A549 (cell line): ENCODE data around the gene KSR1. TPM values are rescaled to one million over a fixed set of nuclear protein-coding genes. Genes with fewer than 3 reads are reported as not detected.

Source experiments
- ATAC-seq, 2 experiments: fragments of 200-7000 bp in 1 of 2; fragments of >200 bp in 1 of 2; cut with Nextera tagmentation in 1 of 2; cut with Tn5 transposase in 1 of 2; 3 replicates each; pipeline versions ENCODE4 v1.8.0 to v1.9.1; 2018 to 2020; ENCODE audit warnings: mild to moderate bottlenecking in 1 of 2, moderate library complexity in 1 of 2
- CTCF ChIA-PET: fragments of 300-600 bp; sonication (Branson Sonifier 250); formaldehyde crosslinking; extraction: SDS; loops from one replicate; lab custom pipeline; 2021; ENCODE audit warnings: antibody characterized with exemption, inconsistent platforms; lab: Yijun Ruan, JAX
- POLR2A ChIA-PET: fragments of 350-600 bp; formaldehyde crosslinking; extraction: SDS; loops from one replicate; lab custom pipeline; 2021; ENCODE audit warnings: antibody characterized with exemption, inconsistent platforms; lab: Yijun Ruan, JAX
- DNase-seq, 2 experiments: peaks; one replicate each; pipeline versions ENCODE4 v3.0.0 to v3.0.0-alpha.2; 2011 to 2016; ENCODE audit warnings: low read depth in 1 of 2, low spot score in 1 of 2
- FAIRE-seq: peaks from 2 replicates; lab custom pipeline; 2011; peaks lifted over from hg19 to GRCh38; lab: Jason Lieb, UNC
- H3K27ac ChIP-seq, 2 experiments: fragments of >200 bp; sonication (Bioruptor Twin); formaldehyde crosslinking; 3 replicates each; pipeline ENCODE4 v1.5.1; 2016 to 2017
- H3K4me1 ChIP-seq: fragments of >200 bp; sonication (Bioruptor Twin); formaldehyde crosslinking; 3 replicates; pipeline ENCODE4 v1.6.1; 2016
- H3K4me2 ChIP-seq: fragments of >200 bp; sonication (Bioruptor Twin); formaldehyde crosslinking; 3 replicates; pipeline ENCODE4 v1.6.1; 2016
- H3K4me3 ChIP-seq: fragments of >200 bp; sonication (Bioruptor Twin); formaldehyde crosslinking; 3 replicates; pipeline ENCODE4 v1.5.1; 2016
- H3K9me3 ChIP-seq: fragments of >200 bp; sonication (Bioruptor Twin); formaldehyde crosslinking; 3 replicates; pipeline ENCODE4 v1.6.1; 2016
- CBX2 ChIP-seq: fragments of 200-600 bp; sonication (generic); IDR thresholded peaks from 2 replicates; pipeline ENCODE4 v1.6.1; 2016; ENCODE audit warnings: low read depth, mild to moderate bottlenecking, borderline replicate concordance
- CEBPB ChIP-seq, 2 experiments: fragments of >200 bp in 1 of 2; sonication (Bioruptor Twin) in 1 of 2; formaldehyde crosslinking in 1 of 2; IDR thresholded peaks; 2 replicates each; pipeline ENCODE4 v1.6.1; 2012 to 2016
- CHD2 ChIP-seq: fragments of 150-350 bp; IDR thresholded peaks from 2 replicates; pipeline ENCODE4 v1.6.1; 2014; ENCODE audit warnings: low read length; ENCODE audit not compliant: partially characterized antibody
- EHF ChIP-seq: fragments of 250-450 bp; sonication (Bioruptor Pico); IDR thresholded peaks from 2 replicates; pipeline ENCODE4 v1.5.0; 2020; ENCODE audit warnings: mild to moderate bottlenecking
- EHMT2 ChIP-seq: fragments of 200-600 bp; sonication (generic); IDR thresholded peaks from 2 replicates; pipeline ENCODE4 v1.6.1; 2016; ENCODE audit warnings: antibody characterized with exemption, low read depth, mild to moderate bottlenecking, moderate library complexity
- EP300 ChIP-seq, 2 experiments: fragments of >200 bp; sonication (Bioruptor Twin); formaldehyde crosslinking; IDR thresholded peaks; 2 replicates in 1 of 2; 3 replicates in 1 of 2; pipeline ENCODE4 v1.6.1; 2016 to 2017
- FOXS1 ChIP-seq: fragments of 250-450 bp; sonication (Bioruptor Pico); IDR thresholded peaks from 2 replicates; pipeline ENCODE4 v1.5.0; 2020; ENCODE audit warnings: mild to moderate bottlenecking, moderate library complexity
- GATA3 ChIP-seq: IDR thresholded peaks from 2 replicates; pipeline ENCODE4 v1.6.1; 2012; ENCODE audit warnings: borderline replicate concordance
- HOXB5 ChIP-seq: fragments of 250-450 bp; sonication (Bioruptor Pico); IDR thresholded peaks from 2 replicates; pipeline ENCODE4 v1.5.0; 2020; ENCODE audit warnings: mild to moderate bottlenecking, moderate library complexity
- KDM1A ChIP-seq: fragments of 200-600 bp; sonication (generic); IDR thresholded peaks from 2 replicates; pipeline ENCODE4 v1.6.1; 2016; ENCODE audit warnings: low read depth, mild to moderate bottlenecking
- KDM5A ChIP-seq: fragments of 200-600 bp; sonication (generic); IDR thresholded peaks from 2 replicates; pipeline ENCODE4 v1.6.1; 2016; ENCODE audit warnings: antibody characterized with exemption, mild to moderate bottlenecking
- MAFK ChIP-seq: fragments of 450-650 bp; IDR thresholded peaks from 2 replicates; pipeline ENCODE4 v1.6.1; 2014; ENCODE audit not compliant: partially characterized antibody
- MYC ChIP-seq: IDR thresholded peaks from 2 replicates; pipeline ENCODE4 v1.6.1; 2012; ENCODE audit warnings: mild to moderate bottlenecking, inconsistent platforms, low read length, improper control_type of control experiment, borderline replicate concordance
- POLR2A ChIP-seq: IDR thresholded peaks from 2 replicates; pipeline ENCODE4 v1.6.1; 2012; ENCODE audit warnings: mild to moderate bottlenecking, low read length
- POLR2AphosphoS2 ChIP-seq: conservative IDR thresholded peaks from 2 replicates; pipeline ENCODE4 v1.6.1; 2012; ENCODE audit warnings: low read length, improper control_type of control experiment, inconsistent platforms
- RAD21 ChIP-seq, 2 experiments: fragments of >200 bp in 1 of 2; sonication (Bioruptor Twin) in 1 of 2; formaldehyde crosslinking in 1 of 2; IDR thresholded peaks in 1 of 2; conservative IDR thresholded peaks in 1 of 2; 2 replicates in 1 of 2; 3 replicates in 1 of 2; pipeline ENCODE4 v1.6.1; 2012 to 2018; ENCODE audit warnings: inconsistent platforms in 1 of 2
- RARB ChIP-seq: fragments of 250-450 bp; sonication (Bioruptor Pico); IDR thresholded peaks from 2 replicates; pipeline ENCODE4 v1.8.0; 2021; ENCODE audit warnings: mild to moderate bottlenecking, moderate library complexity
- RCOR1 ChIP-seq: fragments of 150-350 bp; IDR thresholded peaks from 2 replicates; pipeline ENCODE4 v1.6.1; 2014; ENCODE audit warnings: antibody characterized with exemption, low read length, low read depth
- RNF2 ChIP-seq: fragments of 200-600 bp; sonication (generic); IDR thresholded peaks from 2 replicates; pipeline ENCODE4 v1.6.1; 2016; ENCODE audit warnings: low read depth, mild to moderate bottlenecking, antibody characterized with exemption, moderate library complexity, borderline replicate concordance
- TP53 ChIP-seq: fragments of 250-450 bp; sonication (Bioruptor Pico); IDR thresholded peaks from 2 replicates; pipeline ENCODE4 v1.5.0; 2021; ENCODE audit warnings: mild to moderate bottlenecking, moderate library complexity
- ZC3H11A ChIP-seq: fragments of 450-650 bp; IDR thresholded peaks from 2 replicates; pipeline ENCODE4 v1.6.1; 2014; ENCODE audit warnings: antibody characterized with exemption, mild to moderate bottlenecking
- ZFP36 ChIP-seq: fragments of 450-650 bp; IDR thresholded peaks from 2 replicates; pipeline ENCODE4 v1.6.1; 2014; ENCODE audit warnings: borderline replicate concordance; ENCODE audit not compliant: partially characterized antibody
- ZNF302 ChIP-seq: fragments of 250-450 bp; sonication (Bioruptor Pico); IDR thresholded peaks from 2 replicates; pipeline ENCODE4 v1.9.0; 2021; ENCODE audit warnings: inconsistent platforms, mild to moderate bottlenecking, moderate library complexity
- WGBS: methylation state at CpG from one replicate; pipeline ENCODE4 v1.1.6; 2017; ENCODE audit errors: missing lambda C conversion rate; 5-methylcytosine and 5-hydroxymethylcytosine counted together
- polyA plus RNA-seq, 4 experiments: library from polyadenylated mRNA; depleted of rRNA in 3 of 4; stranded (reverse); fragments of >200 nt; fragmentation: RNase III in 1 of 4; extraction: RNeasy Plus Mini Kit Qiagen cat#74134 plus additional on column Dnase treatment in 1 of 4; gene quantifications; 2 replicates in 3 of 4; 3 replicates in 1 of 4; pipeline ENCODE4 v1.2.3, GENCODE V29; 2011 to 2017
- TF ChIP-seq, protein P1 (sequence below): fragments of 450-650 bp; IDR thresholded peaks from 2 replicates; pipeline ENCODE4 v1.6.1; 2014; ENCODE audit warnings: antibody characterized with exemption
- TF ChIP-seq, protein P2 (sequence below): IDR thresholded peaks from 2 replicates; pipeline ENCODE4 v1.6.1; 2012
- TF ChIP-seq, protein P3 (sequence below): fragments of >200 bp; sonication (Bioruptor Twin); formaldehyde crosslinking; IDR thresholded peaks from 3 replicates; pipeline ENCODE4 v1.5.1; 2016
- TF ChIP-seq, protein P4 (sequence below): fragments of >200 bp; sonication (Bioruptor Twin); formaldehyde crosslinking; IDR thresholded peaks from 3 replicates; pipeline ENCODE4 v1.6.1; 2016

KSR1 gene
- polyA plus RNA-seq, 2 of the 4 experiments (the other 2 are of a cell fraction): 13.3 to 14.6 TPM

DNA sequence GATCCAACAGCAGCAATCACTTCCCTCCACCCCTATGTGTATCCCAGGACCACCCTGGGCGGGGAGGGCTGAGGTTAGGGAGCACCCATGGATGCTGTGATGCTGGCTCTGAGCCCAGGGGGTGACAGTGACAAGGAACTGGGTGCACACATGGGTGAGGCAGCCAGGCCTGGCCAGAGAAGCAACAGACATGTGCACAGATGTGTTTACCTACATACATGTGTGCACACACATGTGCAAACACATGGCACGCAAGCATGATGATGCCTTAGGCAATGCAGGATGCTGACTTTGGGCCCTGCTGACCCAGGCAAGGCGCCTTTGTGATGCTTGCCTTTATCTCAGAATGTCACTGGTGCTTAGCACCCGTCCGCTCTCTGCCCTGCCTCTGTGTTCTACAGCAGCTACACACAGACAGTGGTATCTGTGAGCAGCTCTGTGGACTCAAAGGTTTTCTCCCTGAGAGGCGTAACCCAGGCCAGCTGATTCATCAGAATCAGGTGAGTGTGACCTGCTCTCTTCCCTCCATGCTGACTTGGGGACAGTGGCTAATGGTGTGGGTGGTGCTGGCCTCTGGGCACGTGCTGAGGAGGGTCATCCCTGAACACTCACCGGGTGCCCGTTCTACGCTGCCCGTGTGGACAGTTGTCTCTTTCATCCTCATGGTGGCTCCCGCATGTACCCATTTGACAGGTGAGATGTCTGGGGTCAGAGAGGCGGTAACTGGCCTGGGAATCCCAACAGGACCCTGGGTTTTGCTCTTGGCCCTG is 38.5 kb upstream of the KSR1 start:
- H3K9me3 ChIP-seq: no peaks in the 10 kb centered on the region
- ATAC-seq (no peak), DNase-seq (no peak), FAIRE-seq (no peak)
- H3K27ac ChIP-seq: no peak overlapping the region
- ChIA-PET POLR2A (no interaction called here), CTCF (interaction anchor here (0.9 to 2.0 kb wide), 3 partner anchors 13 to 233 kb away, joined by 3 to 7 read pairs (median 3); no protein-coding TSS in a partner anchor)
- WGBS: 80% methylated on average over 13 of the region's 13 CpGs
- no peak overlapping the region for H3K4me2 ChIP-seq
- H3K4me3 ChIP-seq: no peak overlapping the region
- peaks cover 8% of the 10 kb centered on the region for H3K4me1 ChIP-seq
- no peak for TF ChIP-seq POLR2A
- TF ChIP-seq CEBPB (IDR thresholded peaks at IDR 0.05): no peak
- no peak for TF ChIP-seq EP300 (IDR thresholded peaks at IDR 0.05)
- TF ChIP-seq, protein P1, sequence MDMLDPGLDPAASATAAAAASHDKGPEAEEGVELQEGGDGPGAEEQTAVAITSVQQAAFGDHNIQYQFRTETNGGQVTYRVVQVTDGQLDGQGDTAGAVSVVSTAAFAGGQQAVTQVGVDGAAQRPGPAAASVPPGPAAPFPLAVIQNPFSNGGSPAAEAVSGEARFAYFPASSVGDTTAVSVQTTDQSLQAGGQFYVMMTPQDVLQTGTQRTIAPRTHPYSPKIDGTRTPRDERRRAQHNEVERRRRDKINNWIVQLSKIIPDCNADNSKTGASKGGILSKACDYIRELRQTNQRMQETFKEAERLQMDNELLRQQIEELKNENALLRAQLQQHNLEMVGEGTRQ: no peak
- TF ChIP-seq, protein P2, sequence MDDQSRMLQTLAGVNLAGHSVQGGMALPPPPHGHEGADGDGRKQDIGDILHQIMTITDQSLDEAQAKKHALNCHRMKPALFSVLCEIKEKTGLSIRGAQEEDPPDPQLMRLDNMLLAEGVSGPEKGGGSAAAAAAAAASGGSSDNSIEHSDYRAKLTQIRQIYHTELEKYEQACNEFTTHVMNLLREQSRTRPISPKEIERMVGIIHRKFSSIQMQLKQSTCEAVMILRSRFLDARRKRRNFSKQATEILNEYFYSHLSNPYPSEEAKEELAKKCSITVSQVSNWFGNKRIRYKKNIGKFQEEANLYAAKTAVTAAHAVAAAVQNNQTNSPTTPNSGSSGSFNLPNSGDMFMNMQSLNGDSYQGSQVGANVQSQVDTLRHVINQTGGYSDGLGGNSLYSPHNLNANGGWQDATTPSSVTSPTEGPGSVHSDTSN: no peak
- no peak for TF ChIP-seq RCOR1
- TF ChIP-seq, protein P3, sequence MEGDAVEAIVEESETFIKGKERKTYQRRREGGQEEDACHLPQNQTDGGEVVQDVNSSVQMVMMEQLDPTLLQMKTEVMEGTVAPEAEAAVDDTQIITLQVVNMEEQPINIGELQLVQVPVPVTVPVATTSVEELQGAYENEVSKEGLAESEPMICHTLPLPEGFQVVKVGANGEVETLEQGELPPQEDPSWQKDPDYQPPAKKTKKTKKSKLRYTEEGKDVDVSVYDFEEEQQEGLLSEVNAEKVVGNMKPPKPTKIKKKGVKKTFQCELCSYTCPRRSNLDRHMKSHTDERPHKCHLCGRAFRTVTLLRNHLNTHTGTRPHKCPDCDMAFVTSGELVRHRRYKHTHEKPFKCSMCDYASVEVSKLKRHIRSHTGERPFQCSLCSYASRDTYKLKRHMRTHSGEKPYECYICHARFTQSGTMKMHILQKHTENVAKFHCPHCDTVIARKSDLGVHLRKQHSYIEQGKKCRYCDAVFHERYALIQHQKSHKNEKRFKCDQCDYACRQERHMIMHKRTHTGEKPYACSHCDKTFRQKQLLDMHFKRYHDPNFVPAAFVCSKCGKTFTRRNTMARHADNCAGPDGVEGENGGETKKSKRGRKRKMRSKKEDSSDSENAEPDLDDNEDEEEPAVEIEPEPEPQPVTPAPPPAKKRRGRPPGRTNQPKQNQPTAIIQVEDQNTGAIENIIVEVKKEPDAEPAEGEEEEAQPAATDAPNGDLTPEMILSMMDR: no peak
- TF ChIP-seq CHD2: no peak
- TF ChIP-seq ZC3H11A: no peak
- TF ChIP-seq CBX2: no peak
- no peak for TF ChIP-seq RARB (CRISPR knock-in tag)
- TF ChIP-seq ZFP36: no peak
- no peak for TF ChIP-seq KDM1A
- TF ChIP-seq GATA3: no peak
- TF ChIP-seq RNF2: no peak
- TF ChIP-seq EHF: no peak
- TF ChIP-seq HOXB5 (CRISPR knock-in tag): no peak

DNA sequence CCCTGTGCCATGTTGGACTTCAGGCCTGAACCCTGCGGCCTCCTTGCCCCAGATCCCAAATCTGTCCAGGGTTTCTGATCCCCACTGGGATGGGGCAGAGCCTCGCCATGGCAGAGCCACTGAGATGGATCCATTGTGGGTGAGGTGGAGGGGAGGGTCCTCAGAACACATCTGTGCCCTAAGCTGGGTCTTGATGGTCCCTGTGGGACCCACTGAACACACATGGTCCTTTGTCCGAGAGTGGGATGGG is 38.0 kb upstream of the KSR1 start:
- Histone ChIP-seq H3K9me3 (no peaks in the 10 kb centered on the region), H3K4me1 (peaks cover 6% of the 10 kb centered on the region; the same call in 1 of the 3 replicates), H3K27ac (no peak overlapping the region), H3K4me3 (no peak overlapping the region), H3K4me2 (no peak overlapping the region)
- DNase-seq (no peak), FAIRE-seq (no peak), ATAC-seq (no peak)
- ChIA-PET POLR2A (no interaction called here), CTCF (interaction anchor here (2.0 kb wide), 1 partner anchor 12 kb away, joined by 7 read pairs; no protein-coding TSS in a partner anchor)
- WGBS: 100% methylated on average over 1 of the region's 3 CpGs
- no peak for TF ChIP-seq MAFK
- TF ChIP-seq RAD21 (conservative IDR thresholded peaks at IDR 0.05 in 1 of 2, IDR thresholded peaks at IDR 0.05 in 1 of 2): no peak
- TF ChIP-seq, protein P4, sequence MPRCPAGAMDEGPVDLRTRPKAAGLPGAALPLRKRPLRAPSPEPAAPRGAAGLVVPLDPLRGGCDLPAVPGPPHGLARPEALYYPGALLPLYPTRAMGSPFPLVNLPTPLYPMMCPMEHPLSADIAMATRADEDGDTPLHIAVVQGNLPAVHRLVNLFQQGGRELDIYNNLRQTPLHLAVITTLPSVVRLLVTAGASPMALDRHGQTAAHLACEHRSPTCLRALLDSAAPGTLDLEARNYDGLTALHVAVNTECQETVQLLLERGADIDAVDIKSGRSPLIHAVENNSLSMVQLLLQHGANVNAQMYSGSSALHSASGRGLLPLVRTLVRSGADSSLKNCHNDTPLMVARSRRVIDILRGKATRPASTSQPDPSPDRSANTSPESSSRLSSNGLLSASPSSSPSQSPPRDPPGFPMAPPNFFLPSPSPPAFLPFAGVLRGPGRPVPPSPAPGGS: no peak
- no peak for TF ChIP-seq POLR2AphosphoS2
- TF ChIP-seq KDM5A: no peak
- no peak for TF ChIP-seq EHMT2
- TF ChIP-seq EHF: no peak
- no peak for TF ChIP-seq RNF2
- TF ChIP-seq TP53 (CRISPR knock-in tag): no peak
- TF ChIP-seq MYC: no peak
- TF ChIP-seq ZNF302 (CRISPR knock-in tag): no peak
- TF ChIP-seq FOXS1 (CRISPR knock-in tag): no peak
